Measurements from ENCODE around the gene ZNF880.
A peak's percentile ranks its signal among the peaks of the same experiment; 100 is the strongest.
"Not testable (repeated sequence)": the region's sequence is repeated elsewhere in the genome, so short reads cannot be mapped to it uniquely, and the experiment has no call there.

The ZNF880 gene

GRCh38 chr19:52369559-52370340 is at the start of gene ZNF880:
TSS of gene ZNF880 (plus strand) at chr19:52369923. CDS start at chr19:52369966, 43 bp downstream.
- peak; percentile 86 to 87 for DNase-seq (ENCODE audit: low read depth in 2 of 2)

GRCh38 chr19:52322429-52322828 is 47.3 kb upstream of the ZNF880 start:
- DNase-seq (ENCODE audit: low read depth in 2 of 2) = no peak

- no peak for DNase-seq (ENCODE audit: low read depth in 2 of 2)
These were observed 38.0 kb upstream of the ZNF880 start for GRCh38 chr19:52331757-52332156.

- no peak for DNase-seq (ENCODE audit: low read depth in 2 of 2)
These were observed 34.0 kb upstream of the ZNF880 start for GRCh38 chr19:52335768-52336116.

GRCh38 chr19:52336117-52336790 is 33.5 kb upstream of the ZNF880 start, which contains the start of gene ZNF610:
TSS of gene ZNF610 (plus strand) at chr19:52336243. CDS start at chr19:52349173, 12,930 bp downstream.
- DNase-seq (ENCODE audit: low read depth in 2 of 2) = peak; percentile 67 to 68

GRCh38 chr19:52336791-52337381 is 32.8 kb upstream of the ZNF880 start:
- peak in 1 of 2 experiments; percentile 1 for DNase-seq (ENCODE audit: low read depth in 2 of 2)

- not testable (repeated sequence) for DNase-seq (ENCODE audit: low read depth in 2 of 2)
These were observed 30.7 kb upstream of the ZNF880 start for GRCh38 chr19:52339022-52339421.

- no peak for DNase-seq (ENCODE audit: low read depth in 2 of 2)
These were observed 26.2 kb upstream of the ZNF880 start for GRCh38 chr19:52343548-52343947.

GRCh38 chr19:52345162-52345561 is 24.6 kb upstream of the ZNF880 start:
- no peak for DNase-seq (ENCODE audit: low read depth in 2 of 2)

GRCh38 chr19:52351512-52351911 is 18.2 kb upstream of the ZNF880 start:
- no peak for DNase-seq (ENCODE audit: low read depth in 2 of 2)

GRCh38 chr19:52366414-52366824 is 3.3 kb upstream of the ZNF880 start:
- DNase-seq (ENCODE audit: low read depth in 2 of 2) = no peak

- DNase-seq (ENCODE audit: low read depth in 2 of 2) = no peak
These were observed 603 bp downstream of the ZNF880 start for GRCh38 chr19:52370341-52370710.

GRCh38 chr19:52391135-52391534 is 21.4 kb downstream of the ZNF880 start:
- no peak for DNase-seq (ENCODE audit: low read depth in 2 of 2)

GRCh38 chr19:52397310-52398080 is 27.8 kb downstream of the ZNF880 start, which contains the start of gene ZNF528:
TSS of gene ZNF528 (plus strand) at chr19:52397849. CDS start at chr19:52402014, 4,165 bp downstream.
- DNase-seq (ENCODE audit: low read depth in 2 of 2) = peak; percentile 90

- no peak for DNase-seq (ENCODE audit: low read depth in 2 of 2)
These were observed 28.3 kb downstream of the ZNF880 start for GRCh38 chr19:52398081-52398441.

- DNase-seq (ENCODE audit: low read depth in 2 of 2) = no peak
These were observed 40.6 kb downstream of the ZNF880 start for GRCh38 chr19:52410276-52410675.

- DNase-seq (ENCODE audit: low read depth in 2 of 2) = no peak
These were observed 46.0 kb downstream of the ZNF880 start for GRCh38 chr19:52415711-52416110.

GRCh38 chr19:52428937-52429336 is 59.2 kb downstream of the ZNF880 start, which contains the start of gene ZNF534:
TSS of gene ZNF534 (plus strand) at chr19:52429148. CDS start at chr19:52431475, 2,327 bp downstream.
- DNase-seq (ENCODE audit: low read depth in 2 of 2) = no peak
